Ishikawa (cell line): ENCODE results near the gene CX3CR1.

ENCODE experiments used
- CEBPB ChIP-seq: IDR thresholded peaks from 2 replicates; pipeline ENCODE4 v1.6.1; 2012
- CREB1 ChIP-seq: IDR thresholded peaks from 2 replicates; pipeline ENCODE4 v1.6.1; 2012; ENCODE audit warnings: low read depth
- EGR1 ChIP-seq: IDR thresholded peaks from 2 replicates; pipeline ENCODE4 v1.6.1; 2012
- EP300 ChIP-seq: IDR thresholded peaks from 2 replicates; pipeline ENCODE4 v1.6.1; 2012; ENCODE audit warnings: borderline replicate concordance
- FOXM1 ChIP-seq: IDR thresholded peaks from 2 replicates; pipeline ENCODE4 v1.6.1; 2012; ENCODE audit warnings: low read depth, borderline replicate concordance
- MAX ChIP-seq: IDR thresholded peaks from 2 replicates; pipeline ENCODE4 v1.6.1; 2012
- NFIC ChIP-seq: IDR thresholded peaks from 2 replicates; pipeline ENCODE4 v1.6.1; 2012
- RAD21 ChIP-seq: IDR thresholded peaks from 2 replicates; pipeline ENCODE4 v1.6.1; 2012; ENCODE audit warnings: low read depth
- REST ChIP-seq: IDR thresholded peaks from 2 replicates; pipeline ENCODE4 v1.6.1; 2012; ENCODE audit warnings: low read depth, mild to moderate bottlenecking
- TAF1 ChIP-seq: IDR thresholded peaks from 2 replicates; pipeline ENCODE4 v1.6.1; 2012; ENCODE audit warnings: low read depth, mild to moderate bottlenecking
- TCF12 ChIP-seq: IDR thresholded peaks from 2 replicates; pipeline ENCODE4 v1.6.1; 2012; ENCODE audit warnings: low read depth
- TEAD4 ChIP-seq: IDR thresholded peaks from 2 replicates; pipeline ENCODE4 v1.6.1; 2012
- USF1 ChIP-seq: IDR thresholded peaks from 2 replicates; pipeline ENCODE4 v1.6.1; 2012
- YY1 ChIP-seq: IDR thresholded peaks from 2 replicates; pipeline ENCODE4 v1.6.1; 2012; ENCODE audit warnings: low read depth

CX3CR1 gene

GRCh38 chr3:39313289-39313688, 33.5 kb upstream of the CX3CR1 start:
- no peak for TF ChIP-seq YY1
- TF ChIP-seq REST: no peak
- TF ChIP-seq TEAD4: no peak
- TF ChIP-seq USF1: no peak
- no peak for TF ChIP-seq RAD21
- no peak for TF ChIP-seq CEBPB
- no peak for TF ChIP-seq FOXM1
- TF ChIP-seq TAF1: no peak

GRCh38 chr3:39302178-39302577, 22.3 kb upstream of the CX3CR1 start:
- TF ChIP-seq MAX: no peak
- TF ChIP-seq YY1: no peak
- TF ChIP-seq EGR1: no peak
- TF ChIP-seq TCF12: no peak
- no peak for TF ChIP-seq RAD21
- no peak for TF ChIP-seq NFIC
- no peak for TF ChIP-seq REST
- no peak for TF ChIP-seq FOXM1

- TF ChIP-seq RAD21: no peak
- TF ChIP-seq FOXM1: no peak
- no peak for TF ChIP-seq TAF1
- TF ChIP-seq CREB1: no peak
- no peak for TF ChIP-seq EP300
- TF ChIP-seq YY1: no peak
- TF ChIP-seq CEBPB: no peak
Observed at GRCh38 chr3:39299279-39299678, 19.4 kb upstream of the CX3CR1 start.

GRCh38 chr3:39296197-39297077, 16.6 kb upstream of the CX3CR1 start:
- no peak for TF ChIP-seq USF1
- TF ChIP-seq TCF12: no peak
- TF ChIP-seq REST: no peak
- no peak for TF ChIP-seq CEBPB
- no peak for TF ChIP-seq EP300
- no peak for TF ChIP-seq YY1
- no peak for TF ChIP-seq NFIC
- TF ChIP-seq MAX: no peak
- TF ChIP-seq FOXM1: no peak
- TF ChIP-seq TAF1: no peak
- TF ChIP-seq RAD21: no peak
- no peak for TF ChIP-seq CREB1
- no peak for TF ChIP-seq TEAD4
